Measurements from ENCODE around the gene CRHR1.

The CRHR1 gene

GRCh38 chr17:45867702-45868101, 83.6 kb downstream of the CRHR1 start:
- H3K4me1 ChIP-seq (ENCODE audit: control insufficient read depth in 1 of 2, insufficient read depth in 1 of 2, low read depth in 1 of 2, low read length in 1 of 2): no peaks in the 10 kb centered on the region
- no peaks in the 10 kb centered on the region for H3K36me3 ChIP-seq
- no peak overlapping the region for H3K27ac ChIP-seq
- TF ChIP-seq, protein P1, sequence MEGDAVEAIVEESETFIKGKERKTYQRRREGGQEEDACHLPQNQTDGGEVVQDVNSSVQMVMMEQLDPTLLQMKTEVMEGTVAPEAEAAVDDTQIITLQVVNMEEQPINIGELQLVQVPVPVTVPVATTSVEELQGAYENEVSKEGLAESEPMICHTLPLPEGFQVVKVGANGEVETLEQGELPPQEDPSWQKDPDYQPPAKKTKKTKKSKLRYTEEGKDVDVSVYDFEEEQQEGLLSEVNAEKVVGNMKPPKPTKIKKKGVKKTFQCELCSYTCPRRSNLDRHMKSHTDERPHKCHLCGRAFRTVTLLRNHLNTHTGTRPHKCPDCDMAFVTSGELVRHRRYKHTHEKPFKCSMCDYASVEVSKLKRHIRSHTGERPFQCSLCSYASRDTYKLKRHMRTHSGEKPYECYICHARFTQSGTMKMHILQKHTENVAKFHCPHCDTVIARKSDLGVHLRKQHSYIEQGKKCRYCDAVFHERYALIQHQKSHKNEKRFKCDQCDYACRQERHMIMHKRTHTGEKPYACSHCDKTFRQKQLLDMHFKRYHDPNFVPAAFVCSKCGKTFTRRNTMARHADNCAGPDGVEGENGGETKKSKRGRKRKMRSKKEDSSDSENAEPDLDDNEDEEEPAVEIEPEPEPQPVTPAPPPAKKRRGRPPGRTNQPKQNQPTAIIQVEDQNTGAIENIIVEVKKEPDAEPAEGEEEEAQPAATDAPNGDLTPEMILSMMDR (IDR thresholded peaks at IDR 0.05): no peak
- H3K4me3 ChIP-seq (ENCODE audit: low read depth in 1 of 2, low read length in 1 of 2): no peak overlapping the region
- no peaks in the 10 kb centered on the region for H3K9me3 ChIP-seq
- peaks cover 55% of the 10 kb centered on the region for H3K27me3 ChIP-seq

- Histone ChIP-seq H3K27me3 (peaks cover 55% of the 10 kb centered on the region), H3K4me3 (ENCODE audit: low read depth in 1 of 2, low read length in 1 of 2) (no peak overlapping the region), H3K4me1 (ENCODE audit: control insufficient read depth in 1 of 2, insufficient read depth in 1 of 2, low read depth in 1 of 2, low read length in 1 of 2) (no peaks in the 10 kb centered on the region), H3K36me3 (no peaks in the 10 kb centered on the region), H3K9me3 (no peaks in the 10 kb centered on the region), H3K27ac (no peak overlapping the region)
- TF ChIP-seq, protein P1 (IDR thresholded peaks at IDR 0.05): no peak
These were observed 84.2 kb downstream of the CRHR1 start for GRCh38 chr17:45868276-45868675.

DNA sequence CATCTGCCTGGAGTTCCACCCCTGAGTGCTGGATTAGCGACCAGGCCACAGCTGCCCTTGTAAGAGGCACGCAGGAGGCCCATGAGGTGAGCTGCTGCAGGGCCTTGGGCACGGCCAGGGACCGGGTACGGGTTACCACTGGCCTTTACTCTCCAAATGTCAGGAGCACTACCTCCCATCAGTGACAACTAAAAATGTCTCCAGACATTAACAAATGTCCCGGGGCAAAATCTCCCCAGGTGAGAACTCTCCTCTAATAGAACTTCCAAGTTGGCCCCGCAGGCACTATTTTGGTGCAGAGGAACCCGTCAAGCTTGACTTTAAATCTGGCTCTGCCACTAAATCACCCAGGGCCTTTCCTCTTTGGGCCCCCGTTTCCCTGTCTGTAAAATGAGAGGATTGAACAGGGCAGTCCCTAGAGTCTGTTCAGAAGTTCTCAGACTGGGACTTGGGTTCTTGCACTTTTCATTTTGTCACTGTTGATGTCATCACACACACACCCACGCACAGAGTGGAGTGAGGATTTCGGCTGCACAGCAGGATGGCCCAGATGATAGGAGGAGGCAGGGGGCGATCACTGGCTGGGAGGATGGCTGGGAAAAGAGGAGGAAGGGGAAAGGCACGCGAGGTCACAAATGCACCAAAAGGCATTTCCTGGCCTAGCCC, 85.7 kb downstream of the CRHR1 start:
- no peak overlapping the region for H3K27ac ChIP-seq
- H3K27me3 ChIP-seq: peaks cover 54% of the 10 kb centered on the region
- H3K9me3 ChIP-seq: no peaks in the 10 kb centered on the region
- TF ChIP-seq, protein P1 (IDR thresholded peaks at IDR 0.05): no peak
- H3K4me1 ChIP-seq (ENCODE audit: control insufficient read depth in 1 of 2, insufficient read depth in 1 of 2, low read depth in 1 of 2, low read length in 1 of 2): no peaks in the 10 kb centered on the region
- no peak overlapping the region for H3K4me3 ChIP-seq (ENCODE audit: low read depth in 1 of 2, low read length in 1 of 2)
- H3K36me3 ChIP-seq: no peaks in the 10 kb centered on the region

- H3K4me3 ChIP-seq (ENCODE audit: low read depth in 1 of 2, low read length in 1 of 2): no peak overlapping the region
These were observed 86.3 kb downstream of the CRHR1 start for GRCh38 chr17:45870342-45870974.

GRCh38 chr17:45871718-45872117, 87.6 kb downstream of the CRHR1 start:
- H3K27me3 ChIP-seq: peaks cover 44% of the 10 kb centered on the region
- no peaks in the 10 kb centered on the region for H3K4me1 ChIP-seq (ENCODE audit: control insufficient read depth in 1 of 2, insufficient read depth in 1 of 2, low read depth in 1 of 2, low read length in 1 of 2)
- H3K36me3 ChIP-seq: no peaks in the 10 kb centered on the region
- no peak overlapping the region for H3K4me3 ChIP-seq (ENCODE audit: low read depth in 1 of 2, low read length in 1 of 2)
- TF ChIP-seq, protein P1 (IDR thresholded peaks at IDR 0.05): no peak
- no peaks in the 10 kb centered on the region for H3K9me3 ChIP-seq
- no peak overlapping the region for H3K27ac ChIP-seq

More at GRCh38 chr17:45870342-45870974, 86.3 kb downstream of the CRHR1 start:
- Histone ChIP-seq H3K27me3 (peaks cover 48% of the 10 kb centered on the region), H3K27ac (no peak overlapping the region), H3K4me1 (ENCODE audit: control insufficient read depth in 1 of 2, insufficient read depth in 1 of 2, low read depth in 1 of 2, low read length in 1 of 2) (no peaks in the 10 kb centered on the region), H3K36me3 (no peaks in the 10 kb centered on the region), H3K9me3 (no peaks in the 10 kb centered on the region)
- TF ChIP-seq, protein P1 (IDR thresholded peaks at IDR 0.05): no peak
